GM12891 (cell line): ENCODE measurements around the gene CAMK1D.

Experiments used
- PAX5 ChIP-seq: IDR thresholded peaks from 2 replicates; pipeline ENCODE4 v1.6.1; 2011; ENCODE audit warnings: low read length, moderate library complexity, mild to moderate bottlenecking; ENCODE audit not compliant: insufficient read depth, severe bottlenecking
- POLR2A ChIP-seq: IDR thresholded peaks from 2 replicates; pipeline ENCODE4 v1.6.1; 2011; ENCODE audit warnings: low read depth, low read length, control low read depth
- POLR2AphosphoS5 ChIP-seq: IDR thresholded peaks from 2 replicates; pipeline ENCODE4 v1.6.1; 2011; ENCODE audit warnings: low read depth, low read length, control low read depth
- POU2F2 ChIP-seq: IDR thresholded peaks from 2 replicates; pipeline ENCODE4 v1.6.1; 2011; ENCODE audit warnings: low read depth, mild to moderate bottlenecking, control low read depth, low read length, moderate library complexity
- SPI1 ChIP-seq: IDR thresholded peaks from 2 replicates; pipeline ENCODE4 v1.6.1; 2011; ENCODE audit warnings: low read depth, low read length, control low read depth
- TAF1 ChIP-seq: IDR thresholded peaks from 2 replicates; pipeline ENCODE4 v1.6.1; 2011; ENCODE audit warnings: low read depth, low read length, control low read depth

- no peak for TF ChIP-seq POLR2A
- TF ChIP-seq TAF1, result no peak
- TF ChIP-seq POU2F2, result no peak
- TF ChIP-seq POLR2AphosphoS5, result no peak
- no peak for TF ChIP-seq SPI1
- TF ChIP-seq PAX5, result no peak
Measured at GRCh38 chr10:12846718-12847117, 497.4 kb downstream of the CAMK1D start.
